Urinary bladder (tissue), 4 donors: ENCODE data around the gene EEFSEC. TPM values are rescaled to one million over a fixed set of nuclear protein-coding genes. Genes with fewer than 3 reads are reported as not detected.

ENCODE experiments used
- DNase-seq: peaks from one replicate; pipeline ENCODE4 v3.0.0-alpha.2; 2015; ENCODE audit errors: extremely low spot score
- H3K27ac ChIP-seq: one replicate; pipeline ENCODE4 v1.5.1; 2013; ENCODE audit warnings: low read depth, mild to moderate bottlenecking, moderate library complexity
- H3K36me3 ChIP-seq: one replicate; pipeline ENCODE4 v1.6.1; 2013; ENCODE audit warnings: mild to moderate bottlenecking, moderate library complexity; ENCODE audit not compliant: insufficient read depth
- H3K4me1 ChIP-seq: one replicate; pipeline ENCODE4 v1.6.1; 2013; ENCODE audit warnings: mild to moderate bottlenecking, moderate library complexity; ENCODE audit not compliant: insufficient read depth
- H3K4me3 ChIP-seq: one replicate; pipeline ENCODE4 v1.5.1; 2013; ENCODE audit warnings: low read depth, low read length
- WGBS: extraction: QIAGEN DNeasy Blood & Tissue Kit; methylation state at CpG from one replicate; pipeline ENCODE4 v1.1.7; 2013; 5-methylcytosine and 5-hydroxymethylcytosine counted together
- polyA plus RNA-seq: library from polyadenylated mRNA; stranded (reverse); fragments of 200-250 nt; gene quantifications from one replicate; pipeline ENCODE4 v1.2.3, GENCODE V29; 2013
- total RNA-seq: library from RNA; depleted of rRNA; stranded (reverse); fragments of >200 nt; gene quantifications from one replicate; pipeline ENCODE4 v1.2.3, GENCODE V29; 2014
- donor health status: healthy with polysubstance abuse.
- donor health status: healthy.

EEFSEC gene
- total and polyA plus RNA-seq, 2 donors, result 4.2 to 18.5 TPM

DNA sequence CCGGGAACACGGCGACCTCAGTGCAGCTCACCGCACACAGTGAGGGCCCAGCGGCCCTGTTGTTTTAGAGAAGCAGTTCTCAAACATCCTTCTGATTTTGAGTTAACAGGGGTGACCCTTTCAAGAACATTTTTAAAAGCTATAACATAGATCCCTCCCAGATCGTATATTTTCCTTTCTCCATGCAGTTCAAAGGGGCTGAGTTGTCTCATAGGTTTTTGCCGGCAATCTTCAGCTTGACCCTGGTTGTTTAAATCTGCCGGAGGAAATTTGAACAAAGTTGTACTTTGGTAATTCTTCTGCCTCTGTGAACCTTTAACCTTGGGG is 14.3 kb downstream of the EEFSEC start:
- Histone ChIP-seq H3K4me3 (no peak overlapping the region), H3K27ac (no peak overlapping the region), H3K36me3 (no peaks in the 10 kb centered on the region), H3K4me1 (no peaks in the 10 kb centered on the region)
- WGBS, result 88% methylated on average over 8 of the region's 8 CpGs
- no peak for DNase-seq

DNA sequence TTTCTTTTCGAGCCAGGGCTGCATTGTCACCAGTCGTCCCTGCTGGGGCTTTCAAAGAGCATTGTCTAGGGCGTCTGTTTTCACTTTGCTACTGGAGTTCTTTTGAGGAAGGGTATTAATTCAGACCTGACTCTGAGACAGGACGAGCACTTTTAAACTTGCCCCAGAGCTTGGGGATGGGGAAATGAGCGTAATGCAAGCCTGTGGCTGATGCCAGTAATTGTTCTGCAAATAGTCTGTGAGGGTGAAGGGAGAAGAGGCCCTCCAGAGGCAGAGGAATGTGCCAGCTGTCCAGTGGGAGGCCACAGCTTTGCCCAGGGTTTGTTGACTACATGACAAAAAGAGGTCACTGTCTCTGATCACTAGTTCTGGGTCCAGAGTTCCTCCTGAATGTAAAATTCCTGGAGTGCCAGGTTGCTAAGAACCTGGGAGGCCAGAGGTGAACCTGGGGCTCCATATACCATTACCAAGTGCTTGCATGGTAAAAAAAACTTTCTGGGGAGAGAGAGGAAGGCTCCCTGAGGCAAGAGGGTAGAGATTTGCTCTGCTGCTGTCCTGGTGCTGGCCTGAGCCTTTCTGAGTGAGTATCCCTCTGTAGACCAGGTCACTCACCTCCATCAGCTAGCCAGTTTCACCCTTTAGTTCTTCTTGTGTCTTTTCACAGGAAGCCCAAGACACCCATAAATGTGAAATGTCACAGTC is 14.8 kb downstream of the EEFSEC start:
- no peak overlapping the region for H3K27ac ChIP-seq
- no peaks in the 10 kb centered on the region for H3K36me3 ChIP-seq
- WGBS, result 75% methylated on average over 5 of the region's 5 CpGs
- no peak overlapping the region for H3K4me3 ChIP-seq
- H3K4me1 ChIP-seq, result no peaks in the 10 kb centered on the region
- DNase-seq, result no peak

- Histone ChIP-seq H3K36me3 (no peaks in the 10 kb centered on the region), H3K27ac (no peak overlapping the region), H3K4me1 (no peaks in the 10 kb centered on the region), H3K4me3 (no peak overlapping the region)
- 89% methylated on average over 4 of the region's 4 CpGs for WGBS
- no peak for DNase-seq
Observed at GRCh38 chr3:128168836-128169235, 15.6 kb downstream of the EEFSEC start.

GRCh38 chr3:128170866-128171516 is 17.7 kb downstream of the EEFSEC start:
- Histone ChIP-seq H3K27ac (no peak overlapping the region), H3K4me3 (no peak overlapping the region), H3K4me1 (no peaks in the 10 kb centered on the region), H3K36me3 (no peaks in the 10 kb centered on the region)
- DNase-seq, result peak; percentile 82
- 12% methylated on average over 5 of the region's 5 CpGs for WGBS

GRCh38 chr3:128173200-128173599 is 19.9 kb downstream of the EEFSEC start:
- H3K4me1 ChIP-seq, result no peaks in the 10 kb centered on the region
- 72% methylated on average over 8 of the region's 8 CpGs for whole genome bisulfite sequencing
- H3K4me3 ChIP-seq, result no peak overlapping the region
- H3K36me3 ChIP-seq, result no peaks in the 10 kb centered on the region
- H3K27ac ChIP-seq, result no peak overlapping the region
- DNase-seq, result no peak

GRCh38 chr3:128173849-128174248 is 20.6 kb downstream of the EEFSEC start:
- 81% methylated on average over 7 of the region's 7 CpGs for WGBS
- no peaks in the 10 kb centered on the region for H3K4me1 ChIP-seq
- no peak overlapping the region for H3K27ac ChIP-seq
- no peak overlapping the region for H3K4me3 ChIP-seq
- H3K36me3 ChIP-seq, result no peaks in the 10 kb centered on the region
- no peak for DNase-seq

DNA sequence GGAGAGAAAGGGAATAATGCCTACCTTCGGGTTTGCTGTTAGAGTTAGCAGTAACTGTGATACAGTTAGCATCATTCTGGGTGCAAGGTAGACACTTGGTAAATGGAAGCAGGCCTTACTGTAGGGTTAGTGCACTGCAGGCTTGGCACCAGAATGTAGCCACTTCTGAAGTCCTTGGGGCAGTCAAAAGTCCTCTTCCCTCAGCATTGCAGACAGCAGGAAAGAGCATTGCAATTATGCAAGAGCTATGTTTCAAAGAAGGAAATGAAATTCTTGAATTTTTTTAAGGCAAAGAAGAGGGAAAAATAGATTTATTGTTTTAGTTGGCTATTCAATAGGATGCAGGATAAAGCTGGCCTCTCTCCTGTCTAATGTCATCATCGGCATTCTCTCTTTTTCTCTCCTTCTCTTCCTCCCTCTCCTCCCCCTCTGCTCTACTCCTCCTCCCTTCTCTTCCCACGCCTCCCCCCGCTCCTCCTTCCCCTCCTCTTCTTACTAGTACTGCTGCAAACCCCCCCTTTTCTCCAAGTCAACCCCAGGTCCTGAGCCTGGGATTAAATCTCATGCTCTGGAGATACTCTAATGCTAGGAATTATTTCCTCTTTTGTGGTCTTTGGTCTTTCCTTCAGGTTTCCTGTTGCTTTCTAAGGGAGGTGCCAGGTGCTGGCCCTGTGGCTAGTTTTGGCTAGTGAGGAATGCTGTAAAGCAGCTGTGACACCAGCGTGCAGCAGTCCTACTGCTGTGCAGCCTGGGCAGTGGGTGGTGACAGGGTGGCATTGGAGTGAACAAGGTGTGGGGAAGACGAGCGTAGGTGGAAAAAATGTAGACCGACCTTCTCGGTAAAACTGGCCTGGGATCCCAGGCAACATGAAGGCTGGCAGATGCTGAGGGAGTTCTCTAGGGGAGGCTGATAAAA is 21.7 kb downstream of the EEFSEC start:
- DNase-seq, result no peak
- H3K36me3 ChIP-seq, result no peaks in the 10 kb centered on the region
- whole genome bisulfite sequencing, result 81% methylated on average over 9 of the region's 9 CpGs
- H3K4me1 ChIP-seq, result no peaks in the 10 kb centered on the region
- no peak overlapping the region for H3K27ac ChIP-seq
- no peak overlapping the region for H3K4me3 ChIP-seq

DNA sequence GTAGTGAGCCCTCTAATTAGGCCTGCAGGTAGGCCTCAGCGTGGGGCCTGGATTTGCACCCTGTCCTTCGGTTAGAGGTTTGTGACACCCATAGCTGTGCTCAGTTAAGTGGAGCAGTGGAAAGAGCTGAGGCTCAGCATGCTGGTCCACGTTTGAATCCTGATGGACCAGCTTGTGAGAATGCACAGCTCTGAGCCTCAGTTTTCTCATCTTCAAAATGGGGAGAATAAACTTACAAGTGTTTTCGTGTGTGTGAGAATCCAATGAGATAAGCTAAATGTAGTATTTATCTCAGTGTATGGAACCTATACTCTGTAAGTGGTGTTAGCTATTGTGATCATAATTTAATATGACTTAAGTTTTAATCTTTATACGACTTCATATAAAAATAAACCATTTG is 22.5 kb downstream of the EEFSEC start:
- WGBS, result 92% methylated on average over 5 of the region's 5 CpGs
- no peak for DNase-seq
- no peaks in the 10 kb centered on the region for H3K4me1 ChIP-seq
- H3K4me3 ChIP-seq, result no peak overlapping the region
- H3K36me3 ChIP-seq, result no peaks in the 10 kb centered on the region
- H3K27ac ChIP-seq, result no peak overlapping the region

DNA sequence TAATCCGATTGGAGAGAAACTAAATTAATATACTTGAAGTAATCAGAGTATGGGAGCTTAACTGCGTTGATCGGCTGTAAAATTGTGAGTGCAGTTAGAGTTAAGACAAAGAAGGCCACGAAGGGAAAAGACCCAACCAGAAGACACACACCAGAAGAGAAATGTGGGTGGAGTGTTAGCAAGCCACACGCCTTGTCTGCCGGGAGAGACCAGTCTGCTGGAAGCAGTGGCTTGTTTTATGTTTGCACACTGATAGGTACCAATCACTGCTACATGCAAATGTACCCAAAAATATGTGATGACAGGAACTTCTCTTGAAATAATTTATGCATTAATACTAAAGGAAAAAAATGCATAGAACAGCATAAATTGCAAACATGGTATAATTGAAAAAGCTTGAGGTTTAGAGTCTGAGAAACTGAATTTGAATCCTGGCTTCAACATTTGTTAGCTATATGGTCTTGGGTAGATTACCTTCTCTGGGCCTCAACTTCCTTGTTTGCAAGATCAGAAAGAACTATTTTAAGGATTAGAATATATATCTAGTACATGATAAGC is 23.1 kb downstream of the EEFSEC start:
- 83% methylated on average over 6 of the region's 6 CpGs for WGBS
- DNase-seq, result no peak
- Histone ChIP-seq H3K4me1 (no peaks in the 10 kb centered on the region), H3K36me3 (no peaks in the 10 kb centered on the region), H3K4me3 (no peak overlapping the region), H3K27ac (no peak overlapping the region)

GRCh38 chr3:128177865-128178264 is 24.6 kb downstream of the EEFSEC start:
- Histone ChIP-seq H3K36me3 (no peaks in the 10 kb centered on the region), H3K27ac (no peak overlapping the region), H3K4me3 (no peak overlapping the region), H3K4me1 (no peaks in the 10 kb centered on the region)
- 80% methylated on average over 2 of the region's 2 CpGs for WGBS
- DNase-seq, result no peak

DNA sequence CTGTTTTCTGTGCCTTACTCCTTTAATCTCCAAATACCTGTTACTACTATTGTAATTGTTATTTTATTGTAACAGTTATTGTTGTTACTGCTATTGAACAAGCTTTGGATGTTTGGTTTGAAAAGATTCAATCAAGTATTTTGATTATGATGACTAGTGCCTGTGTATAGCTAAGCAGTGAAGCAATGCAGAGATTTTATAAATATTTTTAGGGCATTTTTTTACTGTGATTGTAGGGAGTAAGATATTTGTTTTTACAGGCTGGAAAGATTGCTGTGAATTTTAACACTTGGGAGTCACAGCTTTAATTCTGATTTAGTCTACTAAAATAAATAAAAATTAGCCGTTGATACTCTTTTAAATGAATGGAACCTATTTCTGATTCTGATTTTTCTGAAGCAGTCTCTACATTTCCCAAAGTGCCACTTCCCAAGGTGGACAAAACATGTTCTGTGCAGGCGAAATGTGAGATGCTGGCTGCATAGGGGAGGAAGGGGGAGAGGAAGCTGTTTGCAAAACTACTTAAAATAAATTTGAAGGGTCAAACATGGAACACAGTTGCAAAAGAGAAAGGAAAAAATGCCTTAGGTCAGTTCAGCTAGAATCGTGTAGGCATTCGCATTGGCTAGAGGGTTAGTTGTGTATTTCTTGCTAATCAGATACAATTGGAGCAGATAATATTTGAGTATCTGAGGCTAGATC is 25.7 kb downstream of the EEFSEC start:
- Histone ChIP-seq H3K27ac (no peak overlapping the region), H3K36me3 (no peaks in the 10 kb centered on the region), H3K4me1 (no peaks in the 10 kb centered on the region), H3K4me3 (no peak overlapping the region)
- WGBS, result 49% methylated on average over 4 of the region's 4 CpGs
- no peak for DNase-seq

DNA sequence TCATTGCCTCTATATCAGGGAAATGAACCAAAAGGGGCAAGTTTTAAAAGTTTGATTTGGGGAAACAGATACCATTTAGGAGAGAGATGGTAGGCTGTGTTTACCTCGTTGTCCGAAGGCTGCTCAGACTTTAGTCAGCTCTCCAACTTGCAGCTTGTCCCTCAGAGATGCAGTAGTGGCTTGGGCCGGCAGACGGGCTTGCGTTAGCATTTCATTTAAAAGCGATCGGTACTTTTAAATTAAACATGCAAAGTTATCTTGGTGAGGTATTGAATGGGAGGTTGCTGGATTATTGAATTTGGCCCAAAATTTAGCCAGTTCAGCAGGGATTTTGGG is 26.2 kb downstream of the EEFSEC start:
- no peak for DNase-seq
- no peak overlapping the region for H3K27ac ChIP-seq
- no peak overlapping the region for H3K4me3 ChIP-seq
- no peaks in the 10 kb centered on the region for H3K36me3 ChIP-seq
- no peaks in the 10 kb centered on the region for H3K4me1 ChIP-seq
- 59% methylated on average over 7 of the region's 7 CpGs for WGBS

DNA sequence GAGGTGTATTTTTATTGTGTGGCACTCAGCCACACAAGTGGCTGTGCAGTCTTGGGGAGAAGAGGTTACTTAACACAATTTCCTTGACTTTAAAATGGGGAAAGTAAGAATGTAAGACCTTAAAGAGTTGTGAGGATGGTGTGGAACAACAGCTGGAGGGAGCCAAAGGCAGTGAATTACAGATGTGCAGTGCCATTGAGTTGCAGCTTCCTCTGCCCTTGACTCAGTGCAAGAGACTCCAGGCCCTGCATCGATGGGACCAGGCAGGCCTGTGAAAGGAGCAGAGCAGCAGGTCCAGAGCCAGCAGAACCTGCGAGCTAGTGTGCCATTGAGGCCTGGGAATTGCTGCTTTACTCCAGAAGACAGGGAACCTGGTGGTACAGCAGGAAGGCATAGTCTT is 27.2 kb downstream of the EEFSEC start:
- DNase-seq, result no peak
- H3K4me3 ChIP-seq, result no peak overlapping the region
- 71% methylated on average over 2 of the region's 2 CpGs for WGBS

More for the DNA sequence above, 27.2 kb downstream of the EEFSEC start:
- Histone ChIP-seq H3K4me1 (no peaks in the 10 kb centered on the region), H3K27ac (no peak overlapping the region), H3K36me3 (no peaks in the 10 kb centered on the region)
